ENCODE measurements around the gene RNASE12.
"Not testable (repeated sequence)": the region's sequence is repeated elsewhere in the genome, so short reads cannot be mapped to it uniquely, and the experiment has no call there.

- TF ChIP-seq POLR2A, TAF1 (IDR thresholded peaks at IDR 0.05; ENCODE audit: low read depth, low read length): not testable (repeated sequence)
Measured at GRCh38 chr14:20595726-20596125, 4.5 kb upstream of the RNASE12 start.
